Measurements from ENCODE around the gene GAGE10. TPM values are rescaled to one million over a fixed set of nuclear protein-coding genes. Genes with fewer than 3 reads are reported as not detected.

GAGE10 gene, protein sequence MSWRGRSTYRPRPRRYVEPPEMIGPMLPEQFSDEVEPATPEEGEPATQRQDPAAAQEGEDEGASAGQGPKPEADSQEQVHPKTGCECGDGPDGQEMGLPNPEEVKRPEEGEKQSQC
- total RNA-seq: not detected in 2 replicates

DNA sequence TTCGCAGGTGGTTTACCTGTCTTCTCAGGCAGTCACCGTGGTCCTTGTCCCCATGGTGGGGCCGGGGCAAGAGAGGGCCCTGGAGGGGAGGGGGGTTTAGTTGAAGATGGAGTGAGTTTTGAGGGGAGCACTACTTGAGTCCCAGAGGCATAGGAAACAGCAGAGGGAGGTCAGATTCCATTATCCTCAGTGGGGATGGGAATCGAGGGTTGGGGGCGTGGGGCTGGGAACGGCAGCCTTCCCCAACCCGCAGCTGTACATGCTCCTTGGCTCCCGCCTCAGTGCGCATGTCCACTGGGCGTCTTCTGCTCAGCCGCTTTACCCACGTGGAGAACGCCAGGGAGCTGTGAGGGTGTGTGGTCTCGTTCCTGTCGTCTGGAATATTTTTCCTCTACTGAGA lies at the start of gene GAGE10:
TSS of gene GAGE10 (plus strand) at position 301 of the 400 bp plus-strand sequence. CDS start 1,214 bp downstream, outside the sequence.
- intact Hi-C loops (cut with micrococcal nuclease): no loop called here

DNA sequence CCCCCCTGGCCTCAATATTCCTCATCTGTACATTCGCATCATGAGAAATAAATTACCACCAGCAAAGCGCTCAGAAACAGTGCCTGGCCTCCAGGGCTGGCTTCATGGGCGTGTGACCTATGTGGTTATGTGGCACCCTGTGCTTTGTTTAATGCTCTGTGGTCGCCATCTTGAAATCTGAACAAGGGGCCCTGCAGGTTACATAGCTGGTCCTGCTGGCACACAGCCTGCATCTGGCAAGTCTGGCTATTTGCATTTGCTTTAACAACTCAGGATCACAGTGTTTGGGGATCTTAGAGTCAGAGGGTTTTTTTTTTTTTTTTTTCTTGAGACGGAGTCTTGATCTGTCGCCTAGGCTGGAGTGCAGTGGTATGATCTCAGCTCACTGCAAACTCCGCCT lies 48.8 kb upstream of the GAGE10 start:
- intact Hi-C loops (cut with micrococcal nuclease): no loop called here

DNA sequence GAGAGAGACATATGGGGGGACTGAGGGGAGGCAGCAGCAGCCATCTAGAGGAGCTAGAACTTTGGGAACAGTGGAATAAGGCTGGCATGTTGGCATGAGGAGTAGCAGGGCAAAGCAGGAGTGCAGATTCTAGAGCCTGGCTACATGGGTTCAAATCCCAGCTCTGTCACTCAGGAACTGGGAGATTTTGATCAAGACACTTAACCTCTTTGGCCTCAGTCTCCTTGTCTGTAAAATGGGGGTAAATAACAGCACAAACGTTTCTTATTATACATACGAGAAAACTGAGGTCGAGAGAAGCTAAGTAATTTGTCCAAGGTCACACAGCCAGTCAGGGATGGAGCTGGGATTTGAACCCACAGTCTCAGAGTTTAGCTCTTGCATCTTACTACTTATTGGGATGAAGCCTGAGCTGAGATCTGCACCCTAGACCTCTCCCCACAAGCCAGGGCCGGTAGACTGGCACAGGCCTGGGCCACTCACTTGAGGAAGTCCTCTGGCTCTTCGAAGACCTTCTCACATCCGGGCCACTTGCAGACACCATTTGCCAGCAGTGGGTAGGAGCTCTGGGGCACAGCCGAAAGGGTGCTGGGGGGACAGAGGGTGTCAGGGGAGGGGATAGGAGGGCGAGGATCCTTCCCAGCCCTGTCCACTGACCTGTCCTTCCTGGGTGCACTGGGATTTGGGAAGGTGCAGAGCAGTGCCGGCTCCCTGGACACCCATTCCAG lies 47.0 kb upstream of the GAGE10 start:
- intact Hi-C loops (cut with micrococcal nuclease): no loop called here

DNA sequence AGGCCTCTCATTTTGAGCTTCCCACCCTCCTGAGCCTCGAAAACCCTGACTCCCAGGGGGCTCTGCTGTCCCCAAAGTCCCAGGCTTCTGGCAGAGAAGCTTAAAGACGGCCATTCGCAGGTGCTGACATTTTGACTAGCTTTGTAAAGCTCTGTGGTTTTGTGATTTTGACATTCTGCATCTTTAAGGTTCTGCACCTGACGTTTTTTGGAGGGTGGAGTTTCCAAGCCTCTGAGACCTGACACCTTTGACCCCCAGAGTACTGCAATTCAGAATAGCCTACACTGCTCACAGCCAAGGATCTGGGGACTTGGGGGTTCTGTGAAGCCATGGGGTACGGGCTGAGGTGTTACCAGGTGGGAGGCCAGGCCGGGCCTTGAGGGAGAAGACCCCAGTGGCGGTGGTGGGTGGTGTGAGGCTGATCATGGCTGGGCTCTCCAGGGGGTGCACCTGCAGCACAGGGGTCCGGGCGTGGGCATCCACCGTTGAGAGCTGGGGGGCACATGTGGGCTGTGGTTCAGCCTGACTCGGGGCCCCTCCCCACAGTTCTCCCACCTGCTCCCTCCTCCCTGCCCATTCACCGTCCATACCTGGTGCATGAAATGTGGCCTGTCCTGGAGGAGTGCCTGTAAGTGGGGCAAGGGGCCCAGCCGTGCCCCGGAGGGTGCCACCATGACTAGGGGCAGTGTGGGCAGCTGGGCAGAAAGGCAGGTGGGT lies 46.2 kb upstream of the GAGE10 start:
- intact Hi-C loops (cut with micrococcal nuclease): no loop called here

DNA sequence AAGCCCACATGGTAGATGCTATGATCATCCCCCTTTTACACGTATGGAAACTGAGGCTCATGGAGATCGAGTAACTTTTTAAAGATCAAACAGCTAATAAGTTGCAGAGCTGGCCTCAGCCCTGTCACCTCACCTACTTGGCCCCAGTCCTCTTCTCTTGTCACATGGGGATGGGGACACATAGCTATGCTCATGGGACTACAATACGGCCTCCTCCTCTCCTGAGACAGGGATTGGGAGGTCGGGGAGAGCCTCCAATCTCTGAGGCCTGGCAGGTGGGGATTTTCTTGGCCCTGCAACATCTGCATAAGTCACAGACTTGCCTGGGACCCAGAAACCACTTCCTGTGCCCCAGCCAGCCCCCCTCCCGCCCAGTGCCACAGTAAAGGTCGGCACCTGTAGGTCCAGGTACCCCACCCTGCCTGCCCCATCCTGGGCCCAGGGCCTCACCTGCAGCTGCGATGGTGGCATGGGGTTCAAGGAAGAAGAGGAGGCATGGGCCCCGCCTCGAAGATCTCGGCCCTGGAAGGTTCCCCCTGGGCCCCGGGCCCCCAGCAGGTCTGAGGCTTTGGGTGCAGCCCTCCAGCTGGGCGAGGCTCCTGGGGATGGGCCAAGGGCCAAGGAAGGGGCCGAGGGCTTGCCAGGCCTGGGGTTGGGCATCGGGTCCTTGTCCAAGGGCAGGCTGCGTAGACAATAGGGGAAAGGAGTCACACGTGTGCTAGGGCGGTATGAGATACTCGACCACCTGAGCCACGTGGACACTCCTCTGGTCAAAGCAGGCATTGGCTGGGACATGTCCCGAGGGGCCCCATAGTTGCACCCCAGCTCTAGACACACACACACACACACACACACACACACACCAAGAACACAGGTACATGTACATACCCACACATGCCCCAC lies 45.3 kb upstream of the GAGE10 start:
- intact Hi-C loops (cut with micrococcal nuclease): no loop called here

DNA sequence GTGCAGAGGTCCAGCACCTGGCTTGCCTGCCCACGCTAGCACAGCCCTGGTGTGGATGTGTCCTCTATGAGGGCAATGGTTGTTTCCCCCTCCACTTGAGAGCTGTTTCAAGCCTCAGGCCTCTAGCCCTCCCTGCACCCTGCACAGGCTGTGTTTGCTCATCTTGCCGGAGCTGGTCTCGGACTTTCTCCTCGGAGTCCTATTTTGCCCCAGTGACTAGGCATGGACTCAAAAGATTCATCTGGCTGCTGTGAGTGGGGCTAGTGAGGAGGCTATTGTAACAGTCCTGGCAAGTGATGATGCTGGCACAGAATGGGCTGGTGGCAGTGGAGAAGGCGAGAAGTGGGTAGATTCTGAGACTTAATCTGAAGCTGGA lies 44.7 kb upstream of the GAGE10 start:
- intact Hi-C loops (cut with micrococcal nuclease): no loop called here

DNA sequence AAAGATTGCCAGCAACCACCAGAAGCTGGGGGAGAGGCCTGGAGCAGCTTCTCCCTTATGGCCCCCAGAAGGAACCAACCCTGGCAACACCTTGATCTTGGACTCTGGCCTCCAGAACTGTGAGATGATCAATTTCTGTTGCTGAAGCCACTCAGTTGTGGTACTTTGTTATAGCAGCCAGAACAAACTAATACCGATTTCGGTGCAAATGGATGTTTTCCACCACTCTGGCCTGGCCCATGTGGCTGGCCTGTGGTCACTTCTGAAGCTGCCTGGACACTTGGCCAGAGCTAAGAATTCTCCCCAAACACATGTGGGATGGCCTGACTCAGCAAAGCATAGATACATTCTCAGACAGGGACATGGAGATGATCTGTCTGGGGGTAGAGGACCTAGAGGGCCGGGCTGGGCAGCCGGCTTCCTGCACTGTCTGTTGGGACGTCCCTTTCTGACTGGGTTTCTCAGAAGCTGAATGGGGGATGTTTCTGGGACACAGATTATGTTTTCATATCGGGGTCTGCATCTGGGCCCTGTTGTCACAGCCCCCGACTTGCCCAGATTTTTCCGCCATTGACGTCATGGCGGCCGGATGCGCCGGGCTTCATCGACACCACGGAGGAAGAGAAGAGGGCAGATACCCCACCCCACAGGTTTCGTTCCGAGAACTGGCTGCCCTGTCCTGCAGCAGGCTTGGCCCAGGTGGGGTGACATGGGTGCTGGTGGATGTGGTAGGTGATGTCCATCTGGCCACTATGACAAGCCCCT lies 43.0 kb upstream of the GAGE10 start:
- intact Hi-C loops (cut with micrococcal nuclease): loop anchor here (10.0 kb wide), 1 partner anchor 546 kb away; no protein-coding TSS in a partner anchor

DNA sequence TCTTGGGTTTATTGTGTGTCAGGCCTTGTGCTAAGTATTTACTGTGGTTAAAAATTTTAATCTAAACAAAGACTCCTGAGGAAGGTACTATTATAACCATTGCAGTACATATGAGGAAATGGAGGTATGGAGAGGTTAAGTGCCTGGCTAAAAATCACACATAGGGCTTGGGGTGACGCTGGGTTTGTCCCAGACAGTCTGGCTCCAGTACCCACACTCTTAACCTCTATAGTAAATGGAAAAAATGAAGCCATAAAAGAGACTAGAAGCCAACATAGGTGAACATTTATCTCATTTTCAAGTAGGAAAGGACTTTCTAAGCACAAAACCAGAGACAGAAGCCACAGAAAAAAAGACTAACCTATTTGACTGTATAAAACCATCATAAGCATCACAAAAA lies 40.8 kb upstream of the GAGE10 start:
- intact Hi-C loops (cut with micrococcal nuclease): loop anchor here (10.0 kb wide), 1 partner anchor 548 kb away; no protein-coding TSS in a partner anchor

DNA sequence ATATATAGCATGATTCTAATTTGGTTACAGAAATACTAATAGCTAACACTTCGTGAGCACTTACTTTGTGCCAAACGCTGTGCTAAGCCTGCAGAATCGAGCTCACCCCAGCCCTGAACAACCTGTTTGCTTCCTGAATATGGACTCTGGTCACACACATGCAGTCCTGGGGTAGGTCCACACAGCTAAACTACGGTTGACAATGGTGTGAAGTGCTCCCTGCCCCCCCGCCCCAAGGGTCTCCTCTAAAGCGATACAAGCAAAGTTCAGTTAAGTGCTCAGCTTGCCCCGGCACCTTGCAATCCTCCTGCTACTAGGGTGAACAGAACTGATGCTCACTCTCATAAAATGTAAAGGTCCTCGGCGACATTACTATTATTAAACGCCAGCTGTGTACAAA lies 39.8 kb upstream of the GAGE10 start:
- intact Hi-C loops (cut with micrococcal nuclease): loop anchor here (10.0 kb wide), 1 partner anchor 549 kb away; no protein-coding TSS in a partner anchor

DNA sequence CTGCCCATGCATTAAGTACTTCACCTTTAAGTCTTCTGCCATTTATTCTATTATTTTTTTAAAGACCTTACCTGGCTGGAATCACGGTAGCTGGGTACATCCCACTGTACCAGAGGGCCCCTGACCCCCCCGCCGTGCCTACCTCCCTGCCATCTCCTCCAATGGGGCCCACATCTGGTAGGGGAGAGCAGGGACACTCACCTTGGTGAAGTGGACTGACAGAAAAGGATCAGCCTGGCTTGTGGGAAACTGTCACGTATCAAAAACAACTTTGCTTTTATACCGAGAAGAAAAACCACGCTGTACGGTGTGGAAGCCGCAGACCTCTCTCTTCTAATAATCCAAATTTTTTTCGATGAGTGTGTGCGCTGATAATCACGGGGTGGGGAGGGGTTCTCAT lies 39.0 kb upstream of the GAGE10 start, which contains the start of gene FOXP3:
TSS of gene FOXP3 (minus strand) at position 251 of the 400 bp plus-strand sequence. CDS start 6,205 bp downstream, outside the sequence.
- intact Hi-C loops (cut with micrococcal nuclease): loop anchor here (10.0 kb wide), 1 partner anchor 550 kb away; no protein-coding TSS in a partner anchor

DNA sequence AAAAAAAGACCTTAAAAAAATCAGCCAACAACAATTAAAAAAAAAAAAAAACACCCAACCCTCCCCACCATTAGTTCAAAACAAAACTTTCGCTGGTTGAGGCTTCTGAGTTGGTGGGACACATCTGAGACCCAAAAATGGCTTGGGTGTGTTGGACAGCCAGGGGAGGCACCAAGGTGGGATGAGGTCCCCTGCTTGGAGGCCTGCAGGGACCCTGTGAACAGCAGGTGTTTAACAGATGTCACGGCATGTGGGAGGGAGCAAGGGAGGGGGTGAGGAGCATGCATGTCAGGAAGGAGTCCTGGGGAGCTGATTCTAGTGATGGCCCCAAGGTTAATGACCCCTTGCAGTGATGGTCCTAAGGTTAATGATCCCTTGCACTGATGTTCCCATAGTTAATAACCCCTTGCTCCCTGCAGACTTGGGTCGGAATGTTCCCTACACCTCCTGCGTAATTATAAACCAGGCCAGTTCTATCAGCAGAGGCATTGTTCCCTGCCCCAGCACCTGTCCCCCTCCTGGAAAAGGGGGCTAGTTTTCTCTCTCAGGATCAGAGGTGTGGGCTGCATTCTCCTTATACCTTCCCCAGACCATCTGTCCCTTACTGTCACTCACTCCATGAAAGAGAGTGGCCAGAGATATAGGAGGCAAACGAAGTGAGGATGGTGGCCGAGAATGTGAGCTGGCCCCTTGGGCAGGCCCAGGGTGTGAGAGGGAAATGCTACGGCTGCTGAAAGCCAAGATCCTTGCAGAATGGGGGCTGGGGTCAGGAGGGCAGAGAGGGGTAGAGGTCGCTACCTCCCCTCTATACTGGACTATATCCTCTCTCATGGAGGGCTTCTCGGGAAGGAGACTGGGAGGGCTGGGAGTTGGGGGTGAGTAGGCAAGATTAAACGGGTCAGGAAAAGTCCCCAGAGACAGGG lies 36.7 kb upstream of the GAGE10 start:
- intact Hi-C loops (cut with micrococcal nuclease): loop anchor here (5.0 to 10.0 kb wide), 4 partner anchors 164 to 611 kb away; partner anchors contain the start of genes PIM2 and USP27X

DNA sequence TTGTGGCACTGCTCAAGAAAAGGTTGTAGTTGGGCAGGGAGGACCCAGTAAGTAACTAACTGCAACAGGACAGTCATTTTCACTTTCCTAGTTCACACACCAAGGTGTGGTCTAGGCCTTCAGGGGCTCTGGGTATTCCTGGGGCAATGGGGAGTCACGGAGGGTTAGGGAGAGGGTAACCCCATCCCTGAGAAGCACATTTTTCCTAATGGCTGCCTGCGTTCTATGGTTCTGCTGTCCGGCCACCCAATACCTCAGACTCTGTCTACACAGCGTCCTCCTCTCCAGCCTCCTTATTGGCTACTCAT lies 34.8 kb upstream of the GAGE10 start:
- intact Hi-C loops (cut with micrococcal nuclease): loop anchor here (1.0 to 10.0 kb wide), 15 partner anchors 33 to 747 kb away; partner anchors contain the start of genes CCDC22, EBP, GPKOW and HDAC6

DNA sequence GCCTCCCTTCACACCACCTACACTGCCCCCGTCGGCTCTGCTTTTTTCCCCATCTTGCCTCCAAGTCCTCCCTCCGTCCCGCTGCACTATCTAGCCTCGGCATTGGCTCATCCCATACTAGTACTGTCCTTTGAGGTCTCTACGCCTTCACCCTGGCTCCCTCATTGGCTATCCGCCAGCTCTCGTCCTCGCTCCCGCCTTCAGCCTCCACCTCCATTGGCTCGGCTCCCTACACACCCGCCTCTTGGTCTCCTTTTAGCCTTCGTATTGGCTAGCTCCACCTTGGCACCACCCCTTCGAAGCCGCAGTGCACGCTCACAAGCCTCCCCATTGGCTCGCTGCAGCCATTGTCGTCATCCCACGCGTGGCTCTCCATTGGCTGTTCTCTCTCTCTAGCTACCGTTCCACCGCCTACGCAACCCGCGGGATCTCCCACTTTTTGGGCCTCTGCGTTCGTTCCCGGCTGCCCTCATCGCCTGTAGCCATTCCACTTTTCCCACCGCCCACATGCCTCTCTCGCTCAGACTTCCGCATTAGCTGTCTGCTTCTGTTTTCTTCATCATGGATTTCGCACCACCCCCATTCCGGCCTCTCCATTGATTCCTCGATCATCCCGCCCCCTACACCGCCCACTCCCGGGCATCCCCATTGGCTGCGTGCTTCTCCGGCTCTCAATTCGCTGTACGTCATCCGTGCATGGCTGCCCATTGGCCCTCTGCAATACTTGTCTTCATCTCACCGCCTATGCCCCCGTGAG lies 34.3 kb upstream of the GAGE10 start:
- intact Hi-C loops (cut with micrococcal nuclease): loop anchor here (1.0 to 10.0 kb wide), 15 partner anchors 34 to 748 kb away; partner anchors contain the start of genes CCDC22, EBP, GPKOW and HDAC6

DNA sequence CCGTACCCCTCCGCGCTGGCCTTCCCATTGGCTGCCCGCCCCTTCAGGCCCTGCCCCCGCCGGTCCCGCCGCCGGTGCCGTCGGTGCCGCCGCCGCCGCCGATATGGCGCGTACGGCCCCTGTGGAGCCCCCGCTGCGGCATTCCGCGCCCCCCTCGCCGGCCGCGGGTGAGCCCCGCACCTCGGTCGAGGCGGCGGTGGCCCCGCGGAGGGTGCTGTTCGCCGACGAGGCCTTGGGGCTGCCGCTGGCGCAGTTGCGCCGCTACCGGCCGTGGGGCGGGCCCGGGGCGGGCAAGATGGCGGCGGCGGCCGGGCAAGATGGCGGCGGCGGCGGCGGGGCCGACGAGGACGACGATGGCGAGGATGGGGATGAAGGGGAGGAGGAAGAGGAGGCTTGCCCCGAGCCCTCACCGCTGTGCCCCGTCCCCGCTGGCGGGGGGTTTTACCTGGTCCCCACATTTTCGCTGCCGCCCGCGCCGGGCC lies 33.6 kb upstream of the GAGE10 start, which contains the start of gene PPP1R3F:
TSS of gene PPP1R3F (plus strand) at position 27 of the 482 bp plus-strand sequence. CDS start at position 104, 77 bp downstream.
- intact Hi-C loops (cut with micrococcal nuclease): loop anchor here (1.0 to 10.0 kb wide), 16 partner anchors 35 to 749 kb away; partner anchors contain the start of genes CCDC22, EBP, GPKOW and GRIPAP1

DNA sequence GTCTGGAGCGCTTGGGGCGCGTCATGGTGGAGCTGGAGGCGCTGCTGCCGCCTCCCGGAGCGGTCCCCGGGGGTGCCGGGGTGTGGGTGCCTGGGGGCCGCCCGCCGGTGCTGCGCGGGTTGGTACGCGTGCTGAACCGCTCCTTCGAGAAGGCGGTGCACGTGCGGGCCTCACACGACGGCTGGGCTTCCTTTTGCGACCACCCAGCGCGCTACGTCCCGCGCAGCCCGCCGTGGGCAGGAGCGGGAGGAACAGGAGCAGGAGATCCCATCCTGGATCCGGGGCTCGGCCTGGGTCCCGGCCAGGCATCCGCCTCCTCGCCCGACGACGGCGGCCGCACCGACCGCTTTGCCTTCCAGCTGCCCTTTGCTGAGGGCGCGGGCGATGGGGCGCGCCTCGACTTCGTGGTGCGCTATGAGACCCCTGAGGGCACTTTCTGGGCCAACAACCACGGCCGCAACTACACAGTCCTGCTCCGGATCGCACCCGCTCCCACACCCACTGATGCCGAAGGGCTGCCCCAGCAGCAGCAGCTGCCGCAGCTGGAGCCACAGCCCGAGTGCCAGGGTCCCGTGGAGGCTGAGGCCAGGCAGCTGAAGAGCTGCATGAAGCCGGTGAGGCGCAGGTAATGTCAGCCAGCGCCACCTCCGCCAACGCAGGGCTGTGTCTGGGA lies 33.1 kb upstream of the GAGE10 start:
- intact Hi-C loops (cut with micrococcal nuclease): loop anchor here (5.0 kb wide), 1 partner anchor 268 kb away; the partner anchor contains the start of gene GRIPAP1

DNA sequence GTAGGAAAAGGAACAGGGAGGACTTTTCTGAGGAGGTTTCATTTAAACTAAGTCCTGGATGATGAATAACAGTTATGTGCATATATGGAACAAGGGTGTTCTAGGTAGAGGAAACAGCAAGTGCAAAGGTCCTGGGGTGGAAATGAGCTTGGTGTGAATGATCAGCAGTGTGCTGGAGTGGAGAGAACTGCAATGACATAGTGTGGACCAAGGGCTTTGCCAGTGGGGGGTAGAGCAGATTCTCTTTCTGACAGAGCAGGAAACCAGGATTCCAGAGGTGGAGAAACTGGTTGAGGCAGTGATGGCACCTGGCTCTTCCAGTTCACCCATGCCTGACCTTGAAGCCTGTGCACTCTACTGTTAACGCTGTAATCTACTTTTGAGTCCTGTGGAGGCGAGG lies 32.1 kb upstream of the GAGE10 start:
- intact Hi-C loops (cut with micrococcal nuclease): loop anchor here (5.0 kb wide), 1 partner anchor 269 kb away; the partner anchor contains the start of gene GRIPAP1

DNA sequence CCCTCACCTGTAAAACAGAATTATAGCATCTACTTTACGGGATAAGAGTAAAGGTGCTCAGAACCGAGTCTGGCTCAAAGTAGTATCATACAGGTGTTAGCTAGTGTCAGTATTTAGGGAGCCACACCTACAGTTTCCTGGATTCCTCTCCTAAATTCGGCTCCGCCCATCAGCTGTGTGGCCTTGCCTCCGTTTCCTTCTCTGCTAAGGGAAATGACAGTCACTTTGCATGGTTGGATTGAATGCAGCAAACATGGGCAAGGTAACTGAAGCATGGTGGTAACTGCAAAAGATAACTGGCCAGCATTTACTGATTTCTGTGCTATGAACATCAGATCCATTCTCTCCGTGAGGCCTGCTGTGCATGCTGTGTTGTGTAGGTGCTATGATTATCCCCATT lies 31.0 kb upstream of the GAGE10 start:
- intact Hi-C loops (cut with micrococcal nuclease): loop anchor here (2.0 to 5.0 kb wide), 2 partner anchors 20 to 270 kb away; partner anchors contain the start of gene GRIPAP1
